ENCODE data around the gene TMEM229B.

TMEM229B gene

DNA sequence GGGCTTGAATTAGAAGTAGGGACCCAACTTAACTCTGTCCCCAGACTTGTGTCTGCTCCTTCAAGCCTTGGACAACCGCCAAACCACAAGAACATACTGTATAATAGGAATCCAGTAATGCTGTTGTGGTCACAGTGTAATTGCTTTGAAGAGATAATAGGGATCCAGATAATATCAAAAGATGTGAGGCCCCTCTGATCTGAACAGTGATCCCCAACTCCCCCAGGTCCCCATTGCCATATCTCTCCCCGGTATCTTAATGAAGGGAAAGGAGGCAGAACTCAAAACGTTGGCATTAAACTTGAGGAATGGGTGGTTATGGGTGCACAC is 36.1 kb upstream of the TMEM229B start:
- H3K79me2 ChIP-seq (ENCODE audit: insufficient read depth, low read length) = no peaks in the 10 kb centered on the region
- no peak overlapping the region for H3K4me2 ChIP-seq (ENCODE audit: low read depth, low read length, poor library complexity, severe bottlenecking)
- peaks cover 5% of the 10 kb centered on the region for H3K4me1 ChIP-seq (ENCODE audit: insufficient read depth, low read length, poor library complexity, severe bottlenecking)
- no peak overlapping the region for H3K4me3 ChIP-seq (ENCODE audit: low read length, poor library complexity, severe bottlenecking)
- H3K9ac ChIP-seq (ENCODE audit: low read depth, low read length, poor library complexity, severe bottlenecking) = no peak overlapping the region
- H4K20me1 ChIP-seq (ENCODE audit: insufficient read depth, low read length, poor library complexity, severe bottlenecking) = no peaks in the 10 kb centered on the region
- no peaks in the 10 kb centered on the region for H3F3A ChIP-seq (ENCODE audit: low read depth)
- H3K9me2 ChIP-seq (replicated peaks; ENCODE audit: low read depth, low read length) = no peaks in the 10 kb centered on the region
- no peaks in the 10 kb centered on the region for H3K9me3 ChIP-seq (ENCODE audit: insufficient read depth, low read depth, low read length)
- peaks cover 28% of the 10 kb centered on the region for H3K27me3 ChIP-seq (ENCODE audit: insufficient read depth, low read length, poor library complexity, severe bottlenecking)
- H2AFZ ChIP-seq (ENCODE audit: low read length) = no peak overlapping the region
- no peaks in the 10 kb centered on the region for H3K36me3 ChIP-seq (ENCODE audit: insufficient read depth, low read length)
- TF ChIP-seq EZH2phosphoT487 (IDR thresholded peaks at IDR 0.05; ENCODE audit: borderline replicate concordance) = no peak
- TF ChIP-seq, protein P1, sequence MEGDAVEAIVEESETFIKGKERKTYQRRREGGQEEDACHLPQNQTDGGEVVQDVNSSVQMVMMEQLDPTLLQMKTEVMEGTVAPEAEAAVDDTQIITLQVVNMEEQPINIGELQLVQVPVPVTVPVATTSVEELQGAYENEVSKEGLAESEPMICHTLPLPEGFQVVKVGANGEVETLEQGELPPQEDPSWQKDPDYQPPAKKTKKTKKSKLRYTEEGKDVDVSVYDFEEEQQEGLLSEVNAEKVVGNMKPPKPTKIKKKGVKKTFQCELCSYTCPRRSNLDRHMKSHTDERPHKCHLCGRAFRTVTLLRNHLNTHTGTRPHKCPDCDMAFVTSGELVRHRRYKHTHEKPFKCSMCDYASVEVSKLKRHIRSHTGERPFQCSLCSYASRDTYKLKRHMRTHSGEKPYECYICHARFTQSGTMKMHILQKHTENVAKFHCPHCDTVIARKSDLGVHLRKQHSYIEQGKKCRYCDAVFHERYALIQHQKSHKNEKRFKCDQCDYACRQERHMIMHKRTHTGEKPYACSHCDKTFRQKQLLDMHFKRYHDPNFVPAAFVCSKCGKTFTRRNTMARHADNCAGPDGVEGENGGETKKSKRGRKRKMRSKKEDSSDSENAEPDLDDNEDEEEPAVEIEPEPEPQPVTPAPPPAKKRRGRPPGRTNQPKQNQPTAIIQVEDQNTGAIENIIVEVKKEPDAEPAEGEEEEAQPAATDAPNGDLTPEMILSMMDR (conservative IDR thresholded peaks at IDR 0.05; ENCODE audit: low read length) = no peak

DNA sequence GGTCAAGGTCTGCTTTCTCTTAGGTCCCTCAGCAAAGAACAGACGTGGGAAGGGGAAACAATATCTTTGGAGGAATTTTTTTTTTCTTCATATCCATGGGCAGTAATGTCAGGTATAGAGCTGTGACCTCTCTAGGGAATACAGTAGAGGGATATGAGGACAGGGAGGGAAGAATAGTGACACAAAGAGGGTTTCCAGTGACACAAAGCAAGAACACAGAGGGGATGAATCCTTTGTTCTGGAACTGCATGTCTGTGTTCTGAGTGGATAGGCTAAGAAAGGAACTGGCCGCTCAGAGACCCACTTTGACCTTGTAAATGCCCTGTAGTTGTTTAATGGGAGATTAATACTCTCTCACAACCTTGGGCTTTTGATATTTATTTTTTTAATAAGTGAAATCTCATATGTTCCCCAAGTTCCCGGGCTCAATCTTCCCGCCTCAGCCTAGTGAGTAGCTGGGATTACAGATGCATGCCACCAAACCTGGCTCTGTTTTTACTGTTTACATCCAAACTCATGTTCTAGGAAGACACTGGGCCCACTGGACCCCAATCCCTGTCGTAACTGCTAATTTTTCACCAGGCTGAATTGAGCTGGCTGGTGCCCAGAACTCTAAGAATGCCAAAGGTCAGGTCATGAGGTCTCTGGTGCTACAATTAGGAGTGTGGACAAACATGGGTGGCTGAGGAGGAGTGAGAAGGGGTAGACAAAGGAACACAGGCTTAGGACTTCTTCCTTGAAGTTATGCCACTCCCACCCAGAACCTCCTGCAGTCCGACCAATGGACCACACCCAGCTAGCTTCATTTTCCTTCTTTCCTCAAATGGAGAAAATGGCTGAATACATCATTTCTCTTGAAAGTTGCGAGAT is 35.5 kb upstream of the TMEM229B start:
- H3K9ac ChIP-seq (ENCODE audit: low read depth, low read length, poor library complexity, severe bottlenecking) = no peak overlapping the region
- no peaks in the 10 kb centered on the region for H3K36me3 ChIP-seq (ENCODE audit: insufficient read depth, low read length)
- H3F3A ChIP-seq (ENCODE audit: low read depth) = no peaks in the 10 kb centered on the region
- peaks cover 5% of the 10 kb centered on the region for H3K4me1 ChIP-seq (ENCODE audit: insufficient read depth, low read length, poor library complexity, severe bottlenecking)
- no peak overlapping the region for H3K4me2 ChIP-seq (ENCODE audit: low read depth, low read length, poor library complexity, severe bottlenecking)
- TF ChIP-seq EZH2phosphoT487 (IDR thresholded peaks at IDR 0.05; ENCODE audit: borderline replicate concordance) = no peak
- TF ChIP-seq, protein P1 (conservative IDR thresholded peaks at IDR 0.05; ENCODE audit: low read length) = no peak
- H4K20me1 ChIP-seq (ENCODE audit: insufficient read depth, low read length, poor library complexity, severe bottlenecking) = no peaks in the 10 kb centered on the region
- H2AFZ ChIP-seq (ENCODE audit: low read length) = no peak overlapping the region
- no peaks in the 10 kb centered on the region for H3K9me3 ChIP-seq (ENCODE audit: insufficient read depth, low read depth, low read length)
- H3K79me2 ChIP-seq (ENCODE audit: insufficient read depth, low read length) = no peaks in the 10 kb centered on the region
- no peaks in the 10 kb centered on the region for H3K9me2 ChIP-seq (replicated peaks; ENCODE audit: low read depth, low read length)
- no peak overlapping the region for H3K4me3 ChIP-seq (ENCODE audit: low read length, poor library complexity, severe bottlenecking)
- peaks cover 28% of the 10 kb centered on the region for H3K27me3 ChIP-seq (ENCODE audit: insufficient read depth, low read length, poor library complexity, severe bottlenecking)

GRCh38 chr14:67522270-67522669 is 33.7 kb upstream of the TMEM229B start:
- TF ChIP-seq EZH2phosphoT487 (IDR thresholded peaks at IDR 0.05; ENCODE audit: borderline replicate concordance) = no peak
- TF ChIP-seq, protein P1 (conservative IDR thresholded peaks at IDR 0.05; ENCODE audit: low read length) = no peak
- H3K4me2 ChIP-seq (ENCODE audit: low read depth, low read length, poor library complexity, severe bottlenecking) = no peak overlapping the region
- peaks cover 28% of the 10 kb centered on the region for H3K27me3 ChIP-seq (ENCODE audit: insufficient read depth, low read length, poor library complexity, severe bottlenecking)
- no peak overlapping the region for H3K4me3 ChIP-seq (ENCODE audit: low read length, poor library complexity, severe bottlenecking)
- no peaks in the 10 kb centered on the region for H4K20me1 ChIP-seq (ENCODE audit: insufficient read depth, low read length, poor library complexity, severe bottlenecking)
- H3K79me2 ChIP-seq (ENCODE audit: insufficient read depth, low read length) = no peaks in the 10 kb centered on the region
- no peak overlapping the region for H3K9ac ChIP-seq (ENCODE audit: low read depth, low read length, poor library complexity, severe bottlenecking)
- no peaks in the 10 kb centered on the region for H3K9me2 ChIP-seq (replicated peaks; ENCODE audit: low read depth, low read length)
- H3K9me3 ChIP-seq (ENCODE audit: insufficient read depth, low read depth, low read length) = no peaks in the 10 kb centered on the region
- no peak overlapping the region for H2AFZ ChIP-seq (ENCODE audit: low read length)
- no peaks in the 10 kb centered on the region for H3F3A ChIP-seq (ENCODE audit: low read depth)
- peaks cover 5% of the 10 kb centered on the region for H3K4me1 ChIP-seq (ENCODE audit: insufficient read depth, low read length, poor library complexity, severe bottlenecking)
- H3K36me3 ChIP-seq (ENCODE audit: insufficient read depth, low read length) = no peaks in the 10 kb centered on the region

All from Loucy (cell line).